ENCODE data around the gene TMEM254.
"Not testable (repeated sequence)": the region's sequence is repeated elsewhere in the genome, so short reads cannot be mapped to it uniquely, and the experiment has no call there.

The TMEM254 gene

DNA sequence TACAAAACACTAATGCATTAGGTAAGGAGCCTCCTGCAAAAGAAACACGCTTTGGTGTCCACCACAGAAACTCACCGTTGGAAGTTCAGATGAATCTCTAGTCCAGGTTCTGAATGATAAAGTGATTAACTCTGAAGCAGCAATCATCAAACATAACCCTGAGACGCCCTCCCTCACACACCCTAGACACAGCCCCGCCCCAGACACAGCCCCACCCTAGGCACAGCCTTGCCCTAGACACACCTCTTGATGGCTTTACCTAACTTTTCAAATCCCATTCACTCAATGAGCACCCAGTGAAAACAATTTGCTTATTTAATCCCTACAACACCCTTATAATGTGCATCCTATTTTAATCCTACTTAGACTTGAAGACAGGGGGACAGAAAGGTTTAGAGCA lies 21.3 kb upstream of the TMEM254 start:
- FAIRE-seq (no peak), DNase-seq (ENCODE audit: insufficient read length, low spot score) (no peak)
- TF ChIP-seq POLR2A (IDR thresholded peaks at IDR 0.05; ENCODE audit: low read depth, low read length): no peak

DNA sequence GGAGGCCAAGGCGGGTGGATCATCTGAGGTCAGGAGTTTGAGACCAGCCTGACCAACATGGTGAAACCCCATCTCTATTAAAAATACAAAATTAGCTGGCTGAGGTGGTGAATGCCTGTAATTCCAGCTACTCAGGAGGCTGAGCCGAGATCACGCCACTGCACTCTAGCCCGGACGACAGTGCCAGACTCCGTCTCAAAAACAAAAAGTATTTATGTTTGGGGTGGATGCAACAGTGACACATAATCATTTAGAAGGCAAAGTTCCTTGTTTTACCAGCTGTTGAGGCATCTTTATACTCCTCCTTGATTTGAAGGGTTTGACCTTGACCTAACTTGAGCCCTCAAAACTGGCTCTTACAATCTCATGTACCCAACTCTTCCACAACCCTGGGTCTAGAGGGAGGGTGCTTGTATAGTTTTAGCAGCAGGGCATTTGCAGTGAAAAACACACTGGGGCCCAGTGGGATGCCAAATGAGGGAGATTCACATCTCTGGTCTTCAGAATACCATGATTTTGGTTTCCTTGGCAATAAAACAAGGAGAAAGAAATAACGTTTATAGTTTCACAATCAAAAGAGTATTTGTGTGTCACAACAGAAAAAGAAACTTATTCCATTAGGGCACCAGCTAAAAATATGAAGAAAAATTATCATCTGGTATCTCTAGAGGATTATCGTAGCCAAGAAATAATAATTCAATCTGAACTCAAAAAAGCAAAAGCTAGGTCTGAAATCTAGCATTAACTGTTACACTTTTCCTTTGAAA lies 14.2 kb upstream of the TMEM254 start:
- peak; percentile 11 for FAIRE-seq
- TF ChIP-seq POLR2A (IDR thresholded peaks at IDR 0.05; ENCODE audit: low read depth, low read length): no peak
- no peak for DNase-seq (ENCODE audit: insufficient read length, low spot score)

DNA sequence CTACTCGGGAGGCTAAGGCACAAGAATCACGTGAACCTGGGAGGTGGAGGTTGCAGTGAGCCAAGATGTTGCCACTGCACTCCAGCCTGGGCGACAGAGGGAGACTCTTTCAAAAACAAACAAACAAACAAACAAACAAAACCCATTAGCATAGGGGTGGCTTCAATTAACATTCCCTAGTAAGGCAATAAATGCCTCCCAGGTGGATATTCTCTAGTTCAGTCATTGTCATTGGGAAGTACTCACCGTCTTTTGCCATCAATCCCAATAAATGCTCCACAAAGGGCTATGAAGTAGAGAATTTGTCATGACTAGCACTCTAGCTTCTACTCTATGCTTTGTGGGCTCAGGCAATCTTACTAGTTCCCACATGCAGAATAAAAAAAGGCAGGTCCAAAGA lies 11.7 kb upstream of the TMEM254 start:
- no peak for TF ChIP-seq POLR2A (IDR thresholded peaks at IDR 0.05; ENCODE audit: low read depth, low read length)
- FAIRE-seq: no peak
- DNase-seq (ENCODE audit: insufficient read length, low spot score): no peak

DNA sequence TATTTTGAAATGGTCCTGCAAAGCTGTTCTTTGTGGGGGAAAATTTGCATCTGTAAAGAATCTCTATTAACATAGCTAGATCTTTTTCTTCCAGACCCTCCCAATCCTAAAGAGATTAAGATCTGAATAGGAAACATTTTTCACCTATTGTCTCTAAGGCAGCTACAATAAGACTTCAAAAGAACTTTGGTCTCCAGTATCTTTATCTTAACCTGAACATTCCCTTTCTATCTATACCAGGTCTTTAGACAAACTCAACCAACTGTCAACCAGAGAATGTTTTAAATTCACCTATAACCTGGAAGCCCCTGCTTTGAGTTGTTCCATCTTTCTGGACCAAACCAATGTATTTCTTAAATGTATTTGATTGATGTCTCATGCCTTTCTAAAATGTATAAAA lies 10.6 kb upstream of the TMEM254 start:
- not testable (repeated sequence) for DNase-seq (ENCODE audit: insufficient read length, low spot score); FAIRE-seq

DNA sequence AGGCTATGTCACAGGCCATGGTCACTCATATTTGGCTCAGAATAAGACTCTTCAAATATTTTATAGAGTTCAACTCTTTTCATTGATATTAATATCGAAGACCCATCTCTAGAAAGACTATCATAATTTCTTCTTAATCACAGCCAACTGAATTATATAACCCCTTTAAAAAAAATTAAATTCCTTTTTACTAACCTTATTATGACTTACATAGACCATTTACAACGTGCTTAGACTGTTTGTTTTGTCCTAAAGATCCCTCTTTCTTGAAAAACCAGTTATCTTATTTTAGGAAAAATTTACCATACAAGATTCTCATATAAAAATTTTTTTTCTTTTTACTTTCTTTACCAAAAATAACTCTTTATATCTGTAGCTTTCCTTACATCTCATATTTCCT lies 10.2 kb upstream of the TMEM254 start:
- no peak for TF ChIP-seq POLR2A (IDR thresholded peaks at IDR 0.05; ENCODE audit: low read depth, low read length)
- DNase-seq (ENCODE audit: insufficient read length, low spot score) (no peak), FAIRE-seq (no peak)

DNA sequence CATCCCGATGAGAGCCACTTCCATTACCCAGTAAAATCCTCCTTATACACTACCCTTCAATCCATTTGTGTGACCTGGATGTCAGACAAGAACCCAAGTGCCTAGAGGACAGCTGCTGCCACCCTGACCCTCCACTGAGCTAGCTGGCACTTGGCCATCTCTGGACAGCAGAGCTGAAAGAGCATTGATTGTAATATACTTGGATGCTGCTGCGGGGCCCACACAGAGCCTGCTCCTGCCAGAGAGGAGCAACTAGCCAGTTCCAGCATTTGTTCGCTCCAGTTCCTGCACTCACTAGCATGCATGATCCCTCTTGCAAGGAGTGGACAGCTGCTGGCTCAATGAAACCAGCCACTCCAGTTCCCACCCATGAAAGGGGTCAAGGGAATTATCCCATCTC lies 8.4 kb upstream of the TMEM254 start:
- FAIRE-seq: no peak
- DNase-seq (ENCODE audit: insufficient read length, low spot score): no peak
- TF ChIP-seq POLR2A (IDR thresholded peaks at IDR 0.05; ENCODE audit: low read depth, low read length): no peak

DNA sequence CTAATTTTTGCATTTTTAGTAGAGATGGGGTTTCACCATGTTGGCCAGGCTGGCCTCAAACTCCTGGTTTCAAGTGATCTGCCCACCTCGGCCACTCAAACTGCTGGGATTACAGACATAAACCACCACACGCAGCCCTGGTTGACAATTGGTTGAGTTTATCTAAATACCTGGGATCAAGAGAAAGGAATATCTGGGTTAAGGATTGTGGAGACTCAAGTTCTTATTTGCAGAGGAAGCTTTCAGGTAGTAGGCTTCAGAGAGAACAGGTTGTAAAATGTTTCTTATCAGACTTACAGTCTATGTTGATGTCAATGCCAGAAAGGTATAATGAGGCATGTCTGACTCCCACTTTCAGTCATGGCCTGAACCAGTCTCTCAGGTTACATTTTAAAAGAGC lies 5.9 kb upstream of the TMEM254 start:
- no peak for DNase-seq (ENCODE audit: insufficient read length, low spot score)
- no peak for TF ChIP-seq POLR2A (IDR thresholded peaks at IDR 0.05; ENCODE audit: low read depth, low read length)
- FAIRE-seq: no peak

DNA sequence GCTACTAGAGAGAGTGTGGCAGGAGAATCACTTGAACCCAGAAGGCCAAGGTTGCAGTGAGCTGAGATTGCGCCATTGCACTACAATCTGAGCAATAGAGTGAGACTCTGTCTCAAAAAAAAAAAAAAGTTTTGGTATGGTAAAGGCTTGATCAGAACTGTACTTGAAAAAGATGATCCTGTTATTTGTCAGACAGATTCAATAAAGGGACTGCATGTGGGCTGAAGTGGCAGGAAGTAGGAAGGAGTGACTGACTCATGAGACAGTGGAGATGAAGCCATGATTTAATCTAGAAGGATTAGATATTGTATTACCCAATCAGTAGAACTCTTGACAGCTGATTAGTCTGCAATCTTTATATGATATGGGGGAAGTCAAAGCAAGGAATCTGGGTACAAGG lies 2.7 kb upstream of the TMEM254 start:
- FAIRE-seq: no peak
- DNase-seq (ENCODE audit: insufficient read length, low spot score): no peak
- TF ChIP-seq POLR2A (IDR thresholded peaks at IDR 0.05; ENCODE audit: low read depth, low read length): no peak

DNA sequence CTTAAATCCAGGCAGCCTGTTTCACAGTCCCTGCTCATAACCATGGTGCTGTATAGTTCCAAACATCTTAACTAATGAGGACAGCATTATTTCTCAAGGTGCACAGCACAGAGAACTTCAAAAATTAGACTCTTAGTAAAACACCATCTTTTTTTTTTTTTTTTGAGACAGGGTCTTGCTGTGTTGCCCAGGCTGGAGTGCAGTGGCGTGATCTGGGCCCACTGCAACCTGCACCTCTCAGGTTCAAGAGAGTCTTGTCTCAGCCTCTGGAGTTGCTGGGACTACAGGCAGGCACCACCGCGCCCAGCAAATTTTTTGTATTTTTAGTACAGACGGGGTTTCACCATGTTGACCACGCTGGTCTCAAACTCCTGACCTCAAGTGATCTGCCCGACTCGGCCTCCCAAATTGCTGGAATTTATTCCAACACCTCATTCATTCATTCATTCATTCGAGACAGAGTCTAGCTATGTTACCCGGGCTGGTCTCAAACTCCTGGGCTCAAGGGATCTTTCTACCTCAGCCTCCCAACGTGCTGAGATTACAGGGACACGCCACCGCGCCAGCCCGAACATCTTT lies 507 bp upstream of the TMEM254 start:
- no peak for TF ChIP-seq POLR2A (IDR thresholded peaks at IDR 0.05; ENCODE audit: low read depth, low read length)
- no peak for DNase-seq (ENCODE audit: insufficient read length, low spot score)
- no peak for FAIRE-seq

DNA sequence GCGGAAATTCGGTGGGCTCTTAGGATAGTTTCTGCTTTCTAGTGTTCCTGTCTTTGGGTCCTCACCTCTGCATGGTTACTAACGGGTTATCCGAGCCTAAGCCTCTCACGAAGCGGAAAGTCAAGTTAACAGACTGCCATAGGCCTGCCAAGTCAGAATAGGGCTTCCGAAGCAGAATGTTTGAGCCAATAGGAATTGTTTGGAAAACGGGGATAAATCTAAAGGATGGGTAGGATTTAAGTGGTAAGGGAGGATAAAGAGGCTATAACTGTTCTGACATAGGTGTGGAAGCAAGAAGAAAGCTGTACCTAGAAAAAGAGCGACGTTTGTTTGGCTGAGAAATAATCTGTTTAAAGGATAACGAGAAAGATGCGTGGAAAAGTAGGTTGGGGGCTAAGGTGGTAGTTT lies 851 bp downstream of the TMEM254 start:
- FAIRE-seq: no peak

DNA sequence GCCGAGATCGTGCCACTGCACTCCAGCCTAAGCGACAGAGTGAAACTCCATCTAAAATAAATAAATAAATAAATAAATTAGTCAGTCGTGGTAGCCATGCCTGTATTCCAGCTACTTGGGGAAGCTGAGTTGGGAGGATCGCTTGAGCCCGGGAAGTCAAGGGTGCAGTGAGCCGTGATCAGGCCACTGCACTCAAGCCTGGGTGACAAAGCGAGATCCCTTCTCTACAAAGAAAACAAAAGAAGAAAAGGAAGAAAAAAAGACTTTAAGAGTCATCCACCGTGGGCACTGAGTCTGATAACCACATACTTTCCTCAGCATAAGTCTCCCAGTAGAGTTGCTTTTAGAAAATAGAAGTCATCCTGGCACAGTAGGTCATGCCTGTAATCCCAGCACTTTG lies 2.6 kb downstream of the TMEM254 start:
- FAIRE-seq (no peak), DNase-seq (ENCODE audit: insufficient read length, low spot score) (no peak)
- no peak for TF ChIP-seq POLR2A (IDR thresholded peaks at IDR 0.05; ENCODE audit: low read depth, low read length)

More for the DNA sequence above, 851 bp downstream of the TMEM254 start:
- no peak for TF ChIP-seq POLR2A (IDR thresholded peaks at IDR 0.05; ENCODE audit: low read depth, low read length)
- DNase-seq (ENCODE audit: insufficient read length, low spot score): no peak

DNA sequence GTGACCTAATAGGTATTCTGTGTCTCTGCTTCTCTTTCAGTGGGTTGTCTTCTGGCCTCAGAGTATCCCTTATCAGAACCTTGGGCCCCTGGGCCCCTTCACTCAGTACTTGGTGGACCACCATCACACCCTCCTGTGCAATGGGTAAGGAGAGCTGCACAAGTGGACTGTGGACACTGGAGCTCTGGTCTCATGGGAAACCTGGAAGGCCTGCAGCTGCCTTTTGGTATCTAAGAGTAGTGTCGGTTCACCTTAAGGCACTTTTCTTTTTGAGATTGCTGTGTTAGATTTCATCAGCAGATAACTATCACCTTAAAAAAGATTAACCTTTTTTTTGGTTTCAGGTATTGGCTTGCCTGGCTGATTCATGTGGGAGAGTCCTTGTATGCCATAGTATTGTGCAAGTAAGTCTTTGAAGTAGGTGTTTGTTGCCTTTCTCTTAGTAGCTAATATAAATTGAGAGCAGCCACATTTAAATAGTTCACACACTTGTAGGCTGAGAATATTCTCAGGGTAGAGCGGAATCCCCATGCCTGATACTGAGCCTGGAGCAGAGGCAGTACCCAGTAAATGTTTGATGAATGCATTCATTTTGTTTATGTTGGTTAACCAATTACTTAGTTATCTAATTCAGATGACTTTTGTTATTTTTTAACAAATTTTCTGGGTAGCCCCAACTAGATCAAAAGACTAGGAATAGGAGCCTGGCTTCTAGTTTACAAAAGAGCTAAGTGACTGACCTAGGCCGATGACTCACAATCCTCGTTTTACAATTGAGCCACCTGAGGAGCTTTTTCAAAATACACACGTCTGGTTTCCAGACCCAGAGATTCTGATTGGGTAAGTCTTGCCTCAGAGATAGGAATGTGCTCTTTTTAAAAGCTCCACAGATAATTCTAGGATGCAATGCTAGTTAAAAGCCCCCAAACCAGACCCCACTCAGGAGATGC lies 3.6 kb downstream of the TMEM254 start:
- no peak for FAIRE-seq
- TF ChIP-seq POLR2A (IDR thresholded peaks at IDR 0.05; ENCODE audit: low read depth, low read length): no peak
- DNase-seq (ENCODE audit: insufficient read length, low spot score): no peak

DNA sequence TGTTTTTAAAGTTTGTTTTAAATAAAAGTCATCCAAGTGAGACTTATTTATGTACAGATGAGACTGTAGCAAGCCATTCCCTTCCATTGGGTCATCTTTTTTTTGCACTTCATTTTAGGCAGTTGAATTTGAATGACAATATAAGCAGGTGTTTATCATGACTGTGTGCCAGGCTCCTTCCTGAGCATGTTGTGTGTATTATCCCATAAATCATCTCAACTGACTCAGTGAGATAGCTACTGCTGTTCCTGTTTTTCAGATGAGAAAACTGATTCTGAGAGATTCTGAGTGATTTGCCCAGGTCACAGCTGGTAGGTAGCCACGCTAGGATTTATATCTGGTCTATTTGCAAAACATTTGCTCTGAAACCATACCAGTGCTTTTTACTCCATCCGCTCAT lies 11.7 kb downstream of the TMEM254 start:
- TF ChIP-seq POLR2A (IDR thresholded peaks at IDR 0.05; ENCODE audit: low read depth, low read length): no peak
- DNase-seq (ENCODE audit: insufficient read length, low spot score): no peak
- no peak for FAIRE-seq

DNA sequence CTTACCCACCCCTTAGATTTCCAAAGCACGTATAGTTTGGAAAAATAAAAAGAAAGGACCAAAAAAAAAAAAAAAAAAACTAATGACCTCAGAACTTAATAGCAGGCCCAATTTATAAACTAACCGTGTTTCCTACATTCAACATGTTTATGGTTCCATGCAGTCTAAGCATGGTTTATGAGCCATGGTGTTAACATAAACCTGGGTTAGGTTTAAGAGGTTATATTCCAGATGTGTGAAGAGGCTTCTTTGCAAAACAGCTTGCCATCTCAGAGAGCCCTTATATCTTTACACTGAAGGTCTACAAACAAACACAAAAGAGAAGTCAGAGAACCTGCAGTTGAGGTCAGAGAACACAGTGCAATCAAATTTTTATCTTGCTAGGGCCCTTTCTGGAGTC lies 15.8 kb downstream of the TMEM254 start:
- no peak for TF ChIP-seq POLR2A (IDR thresholded peaks at IDR 0.05; ENCODE audit: low read depth, low read length)
- FAIRE-seq (no peak), DNase-seq (ENCODE audit: insufficient read length, low spot score) (no peak)

DNA sequence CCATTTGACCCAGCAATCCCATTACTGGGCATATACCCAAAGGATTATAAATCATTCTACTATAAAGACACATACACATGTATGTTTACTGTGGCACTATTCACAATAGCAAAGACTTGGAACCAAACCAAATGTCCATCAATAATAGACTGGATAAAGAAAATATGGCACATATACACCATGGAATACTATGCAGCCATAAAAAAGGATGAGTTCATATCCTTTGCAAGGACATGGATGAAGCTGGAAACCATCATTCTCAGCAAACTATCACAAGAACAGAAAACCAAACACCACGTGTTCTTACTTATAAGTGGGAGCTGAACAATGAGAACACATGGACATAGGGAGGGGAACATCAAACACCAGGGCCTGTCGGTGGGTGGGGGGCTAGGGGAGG lies 19.8 kb downstream of the TMEM254 start:
- not testable (repeated sequence) for DNase-seq (ENCODE audit: insufficient read length, low spot score); FAIRE-seq

DNA sequence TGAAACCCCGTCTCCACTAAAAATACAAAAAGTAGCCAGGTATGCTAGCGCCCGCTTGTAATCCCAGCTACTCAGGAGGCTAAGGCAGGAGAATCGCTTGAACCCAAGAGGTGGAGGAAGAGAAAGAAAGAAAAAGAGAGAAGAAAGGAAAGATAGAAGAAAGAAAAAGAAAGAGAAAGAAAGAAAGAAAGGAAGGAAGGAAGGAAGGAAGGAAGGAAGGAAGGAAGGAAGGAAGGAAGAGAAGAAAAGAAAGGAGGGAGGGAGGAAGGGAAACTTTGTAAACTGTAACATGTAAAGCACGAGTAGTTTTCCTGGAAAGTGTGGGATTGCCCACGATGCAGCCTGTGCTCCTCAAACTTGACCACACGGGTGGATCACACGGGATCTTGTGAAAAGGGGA lies 20.8 kb downstream of the TMEM254 start:
- not testable (repeated sequence) for FAIRE-seq; DNase-seq (ENCODE audit: insufficient read length, low spot score)

All from H54 (cell line).